Astrocyte of the spinal cord (primary cell): ENCODE measurements around the gene DRGX.

Source experiments
- DNase-seq: peaks from one replicate; pipeline ENCODE4 v3.0.0; 2011; ENCODE audit warnings: low read depth, low spot score
- H3K4me3 ChIP-seq: 2 replicates; pipeline ENCODE4 v1.5.1; 2011; ENCODE audit warnings: low read depth, mild to moderate bottlenecking, low read length, moderate library complexity
- CTCF ChIP-seq: IDR thresholded peaks from 2 replicates; pipeline ENCODE4 v1.5.1; 2012; ENCODE audit warnings: low read depth, mild to moderate bottlenecking, low read length, inconsistent platforms
- in situ Hi-C: cut with HindIII; loops from 2 replicates; pipeline ENCODE4 v1.10.0; 2017; ENCODE audit warnings: low sequenced_read_pairs

The DRGX gene

DNA sequence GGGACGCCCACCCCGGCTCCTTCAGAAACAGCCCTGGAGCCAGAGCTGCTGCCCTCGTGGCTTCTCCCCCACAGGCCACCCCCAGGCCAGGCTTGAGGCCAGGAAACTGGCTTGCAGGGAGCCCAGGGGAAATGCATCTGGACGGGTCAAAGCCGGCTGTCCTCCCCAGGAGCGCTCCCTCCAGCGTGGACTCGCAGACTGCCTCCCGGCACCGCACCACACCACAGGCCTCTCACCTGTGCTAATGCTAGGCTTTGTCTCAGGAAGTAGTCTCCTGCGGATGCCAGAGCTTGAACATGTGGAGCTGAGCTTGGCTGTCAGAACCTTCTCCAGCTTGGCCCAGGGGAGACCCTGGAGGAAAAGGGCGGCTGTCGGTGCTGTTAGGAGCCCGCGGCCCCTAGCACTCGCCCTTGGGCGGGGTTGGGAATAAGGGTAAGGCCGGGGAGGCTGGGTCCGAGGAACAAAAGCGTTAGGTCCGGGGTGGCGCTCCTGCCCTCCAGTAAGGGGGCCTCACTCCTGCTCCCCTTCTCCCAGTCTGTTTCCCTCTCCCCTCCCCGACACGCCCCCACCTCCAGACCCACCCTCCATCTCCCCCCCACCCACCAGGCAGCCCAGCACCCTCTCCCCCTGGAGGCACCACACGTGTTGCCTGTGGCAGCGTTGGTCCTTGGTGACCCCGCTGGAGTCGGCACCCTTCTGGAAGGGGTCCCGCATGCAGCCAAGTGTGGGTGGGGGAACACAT lies 21.6 kb upstream of the DRGX start:
- TF ChIP-seq CTCF: no peak
- in situ Hi-C loops: no loop called here
- no peak for DNase-seq
- no peak overlapping the region for H3K4me3 ChIP-seq

- DNase-seq: no peak
- in situ Hi-C loops: no loop called here
- H3K4me3 ChIP-seq: no peak overlapping the region
- TF ChIP-seq CTCF: no peak
Measured at GRCh38 chr10:49415846-49416245, 20.0 kb upstream of the DRGX start.

DNA sequence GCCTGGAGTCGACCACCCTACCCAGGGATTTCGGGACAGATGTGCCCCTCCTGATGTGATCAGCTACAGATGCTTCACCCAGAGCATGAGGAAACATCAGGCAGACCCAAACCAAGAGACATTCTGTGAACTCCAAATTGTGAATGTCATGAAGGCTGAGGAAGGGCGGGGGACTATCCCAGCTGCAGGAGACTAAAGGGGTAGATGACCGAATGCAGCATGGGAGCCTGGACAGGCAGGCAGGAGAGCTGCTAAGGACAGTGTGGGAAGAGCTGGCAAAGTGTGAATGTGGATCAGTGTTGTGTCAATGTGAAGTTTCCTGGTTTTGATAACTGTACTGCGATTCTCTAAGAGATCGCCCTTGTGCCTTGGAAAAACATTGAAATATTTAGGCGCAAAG lies 19.2 kb upstream of the DRGX start:
- H3K4me3 ChIP-seq: no peak overlapping the region
- no peak for DNase-seq
- TF ChIP-seq CTCF: no peak
- in situ Hi-C loops: no loop called here

DNA sequence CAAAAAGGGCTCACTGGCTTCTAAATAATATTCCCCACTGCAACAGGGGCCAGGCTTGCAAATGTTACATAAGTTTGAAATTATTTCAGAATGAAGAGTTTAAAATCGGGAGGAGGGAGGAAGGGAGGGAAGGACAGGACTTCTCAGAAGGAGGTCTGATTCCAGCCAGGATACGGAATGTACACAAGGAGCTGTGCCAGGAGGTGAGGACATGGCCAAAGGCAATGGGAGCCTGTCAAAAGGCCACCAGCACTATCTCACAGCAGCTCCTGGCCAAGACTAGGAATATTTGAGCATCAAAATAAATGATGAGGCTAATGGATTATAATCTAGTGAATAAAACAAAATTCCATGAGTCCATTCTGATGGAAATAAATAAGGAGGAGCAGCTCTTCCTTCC lies 18.6 kb upstream of the DRGX start:
- in situ Hi-C loops: no loop called here
- no peak for TF ChIP-seq CTCF
- no peak overlapping the region for H3K4me3 ChIP-seq
- DNase-seq: no peak

DNA sequence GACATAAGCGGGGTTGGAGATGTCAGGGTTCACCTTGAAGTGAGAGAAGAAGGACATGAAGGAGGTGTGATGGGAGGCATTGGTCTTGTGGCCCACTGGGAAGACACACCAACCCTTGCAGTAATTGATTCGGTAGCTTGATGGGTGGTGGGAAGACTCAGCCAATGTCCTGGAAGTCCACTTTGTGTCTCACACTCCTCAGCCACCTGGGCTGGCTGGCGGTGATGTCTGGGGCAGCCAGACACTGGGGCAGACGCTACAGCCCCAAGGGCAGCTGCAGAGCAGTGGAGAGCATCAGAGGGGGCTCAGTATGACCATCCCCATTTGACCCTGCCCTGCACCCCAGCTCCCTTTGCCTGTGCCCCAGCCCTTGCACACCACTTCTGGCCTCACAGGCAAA lies 16.7 kb upstream of the DRGX start:
- in situ Hi-C loops: no loop called here
- no peak overlapping the region for H3K4me3 ChIP-seq
- TF ChIP-seq CTCF: no peak
- no peak for DNase-seq

GRCh38 chr10:49410365-49411074 lies 14.6 kb upstream of the DRGX start:
- DNase-seq: no peak
- in situ Hi-C loops: no loop called here
- no peak for TF ChIP-seq CTCF
- H3K4me3 ChIP-seq: no peak overlapping the region
